ENCODE measurements around the gene GPR84. TPM values are rescaled to one million over a fixed set of nuclear protein-coding genes. Genes with fewer than 3 reads are reported as not detected.

The GPR84 gene
- total and polyA plus RNA-seq, 2 of the 13 experiments (the other 11 are each of a cell fraction or from before 2014, with no cell fraction given): not detected

- peak; percentile 64 for TF ChIP-seq NR2F6 (IDR thresholded peaks at IDR 0.05)
- peak; percentile 76; the same call in 1 of the 2 replicates for TF ChIP-seq NR2F6 (CRISPR knock-in tag; IDR thresholded peaks at IDR 0.05)
- no peak for TF ChIP-seq SOX6 (IDR thresholded peaks at IDR 0.05)
- no peak; the same call in 1 of the 2 replicates for TF ChIP-seq SOX6 (CRISPR knock-in tag; IDR thresholded peaks at IDR 0.05)
- TF ChIP-seq IRF2 (CRISPR knock-in tag; IDR thresholded peaks at IDR 0.05): peak; percentile 33; the same call in 1 of the 2 replicates
- TF ChIP-seq CEBPB (IDR thresholded peaks at IDR 0.05; ENCODE audit: borderline replicate concordance, low read depth, low read length): no peak
- TF ChIP-seq MAF1 (CRISPR knock-in tag; IDR thresholded peaks at IDR 0.05; ENCODE audit: borderline replicate concordance): no peak
- TF ChIP-seq ATAD3A (CRISPR knock-in tag; IDR thresholded peaks at IDR 0.05): no peak
- no peak for TF ChIP-seq ZNF512B (CRISPR knock-in tag; IDR thresholded peaks at IDR 0.05; ENCODE audit: borderline replicate concordance)
- TF ChIP-seq SNAPC4 (CRISPR knock-in tag; IDR thresholded peaks at IDR 0.05): no peak
- no peak for TF ChIP-seq KDM6A (CRISPR knock-in tag; IDR thresholded peaks at IDR 0.05; ENCODE audit: low read depth)
- no peak for TF ChIP-seq BCL3 (CRISPR knock-in tag; IDR thresholded peaks at IDR 0.05)
- no peak for TF ChIP-seq ARID3A (IDR thresholded peaks at IDR 0.05; ENCODE audit: low read depth, low read length)
- peak; percentile 67; the same call in 1 of the 2 replicates for TF ChIP-seq ELF3 (CRISPR knock-in tag; IDR thresholded peaks at IDR 0.05)
- 0 out of 2 replicates have a peak, but pooled peaks have one; percentile 24 for TF ChIP-seq FOXP4 (CRISPR knock-in tag; IDR thresholded peaks at IDR 0.05)
Observed at GRCh38 chr12:54360717-54361456, 3.4 kb downstream of the GPR84 start (continued).
